ENCODE results near the gene RDH16. TPM values are rescaled to one million over a fixed set of nuclear protein-coding genes. Genes with fewer than 3 reads are reported as not detected.
A peak's percentile ranks its signal among the peaks of the same experiment; 100 is the strongest.

RDH16 gene
- total and polyA plus RNA-seq, 2 donors from 2014 or later: 0.15 to 0.41 TPM

- H3K9me3 ChIP-seq (ENCODE audit: control insufficient read depth in 2 of 3, insufficient read depth in 1 of 3, low read length in 3 of 3): peaks cover 0 to 10% (median 0%) of the 10 kb centered on the region in 3 donors
- no peaks in the 10 kb centered on the region for H3K36me3 ChIP-seq (ENCODE audit: control insufficient read depth in 2 of 3, insufficient read depth in 3 of 3, low read length in 3 of 3)
- H3K4me3 ChIP-seq (ENCODE audit: low read length in 3 of 3): no peak overlapping the region
- no peak overlapping the region for H3K9ac ChIP-seq (ENCODE audit: low read length in 3 of 3)
- H3K27ac ChIP-seq (ENCODE audit: low read depth in 2 of 2, low read length in 2 of 2): no peak overlapping the region
- DNase-seq (no peak), FAIRE-seq (no peak)
- H3K4me1 ChIP-seq (ENCODE audit: control insufficient read depth in 2 of 3, insufficient read depth in 2 of 3, low read depth in 1 of 3, low read length in 3 of 3): no peaks in the 10 kb centered on the region
- intact Hi-C loops (cut with DNase I): no loop called here
- TF ChIP-seq CTCF (IDR thresholded peaks at IDR 0.05; ENCODE audit: borderline replicate concordance, extremely low read depth, insufficient read depth): no peak
- H3K27me3 ChIP-seq (ENCODE audit: control insufficient read depth, insufficient read depth, low read length): no peaks in the 10 kb centered on the region
Observed at GRCh38 chr12:56954057-56954957, 3.1 kb downstream of the RDH16 start.

GRCh38 chr12:56953314-56953713 is 4.1 kb downstream of the RDH16 start:
- H3K36me3 ChIP-seq (ENCODE audit: control insufficient read depth in 2 of 3, insufficient read depth in 3 of 3, low read length in 3 of 3): no peaks in the 10 kb centered on the region
- no peaks in the 10 kb centered on the region for H3K4me1 ChIP-seq (ENCODE audit: control insufficient read depth in 2 of 3, insufficient read depth in 2 of 3, low read depth in 1 of 3, low read length in 3 of 3)
- no peaks in the 10 kb centered on the region for H3K27me3 ChIP-seq (ENCODE audit: control insufficient read depth, insufficient read depth, low read length)
- intact Hi-C loops (cut with DNase I): no loop called here
- no peak overlapping the region for H3K4me3 ChIP-seq (ENCODE audit: low read length in 3 of 3)
- no peak overlapping the region for H3K9ac ChIP-seq (ENCODE audit: low read length in 3 of 3)
- no peak for DNase-seq
- H3K27ac ChIP-seq (ENCODE audit: low read depth in 2 of 2, low read length in 2 of 2): no peak overlapping the region
- H3K9me3 ChIP-seq (ENCODE audit: control insufficient read depth in 2 of 3, insufficient read depth in 1 of 3, low read length in 3 of 3): peaks cover 0 to 6% (median 0%) of the 10 kb centered on the region in 3 donors
- no peak for TF ChIP-seq CTCF (IDR thresholded peaks at IDR 0.05; ENCODE audit: borderline replicate concordance, extremely low read depth, insufficient read depth)
- FAIRE-seq: no peak

- Histone ChIP-seq H3K27me3 (ENCODE audit: control insufficient read depth, insufficient read depth, low read length) (no peaks in the 10 kb centered on the region), H3K4me1 (ENCODE audit: control insufficient read depth in 2 of 3, insufficient read depth in 2 of 3, low read depth in 1 of 3, low read length in 3 of 3) (no peaks in the 10 kb centered on the region), H3K36me3 (ENCODE audit: control insufficient read depth in 2 of 3, insufficient read depth in 3 of 3, low read length in 3 of 3) (no peaks in the 10 kb centered on the region), H3K27ac (ENCODE audit: low read depth in 2 of 2, low read length in 2 of 2) (no peak overlapping the region), H3K4me3 (ENCODE audit: low read length in 3 of 3) (no peak overlapping the region), H3K9me3 (ENCODE audit: control insufficient read depth in 2 of 3, insufficient read depth in 1 of 3, low read length in 3 of 3) (no peaks in the 10 kb centered on the region), H3K9ac (ENCODE audit: low read length in 3 of 3) (no peak overlapping the region)
- FAIRE-seq (no peak), DNase-seq (peak in 1 of 5 donors; percentile 3)
- TF ChIP-seq CTCF (IDR thresholded peaks at IDR 0.05; ENCODE audit: borderline replicate concordance, extremely low read depth, insufficient read depth): no peak
- intact Hi-C loops (cut with DNase I): no loop called here
Observed at GRCh38 chr12:56951582-56952339, 5.6 kb downstream of the RDH16 start.

Data from kidney (tissue), 14 donors.